HG03108 (cell line): ENCODE data around the gene SPATA32.

ENCODE experiments used
- ATAC-seq: cut with Tn5 transposase; IDR thresholded peaks from one replicate; pipeline ENCODE4 v1.9.1; 2021; ENCODE audit warnings: moderate library complexity; ENCODE audit not compliant: unreplicated experiment

The SPATA32 gene

GRCh38 chr17:45220079-45220478, 41.8 kb downstream of the SPATA32 start:
- ATAC-seq, result no peak

- no peak for ATAC-seq
Measured at GRCh38 chr17:45218895-45219661, 42.8 kb downstream of the SPATA32 start.
